HCT116 (cell line): Measurements from ENCODE around the gene SLC24A3.

Experiments used
- EZH2 ChIP-seq: fragments of 200-600 bp; sonication (generic); IDR thresholded peaks from 2 replicates; pipeline ENCODE4 v1.6.1; 2017; ENCODE audit warnings: antibody characterized with exemption, mixed run types
- JUND ChIP-seq: IDR thresholded peaks from 2 replicates; pipeline ENCODE4 v1.6.1; 2012
- POLR2A ChIP-seq: IDR thresholded peaks from 2 replicates; pipeline ENCODE4 v1.7.0; 2011; ENCODE audit warnings: borderline replicate concordance; ENCODE audit not compliant: insufficient read depth, insufficient read length; ENCODE audit errors: extremely low read depth
- POLR2AphosphoS5 ChIP-seq: IDR thresholded peaks from 2 replicates; pipeline ENCODE4 v1.6.1; 2011; ENCODE audit warnings: mild to moderate bottlenecking, low read depth, low read length, moderate library complexity
- RAD21 ChIP-seq: IDR thresholded peaks from 2 replicates; pipeline ENCODE4 v1.6.1; 2012; ENCODE audit warnings: low read depth, mild to moderate bottlenecking
- TCF7L2 ChIP-seq: IDR thresholded peaks from 2 replicates; pipeline ENCODE4 v1.7.0; 2011; ENCODE audit warnings: borderline replicate concordance, inconsistent platforms; ENCODE audit not compliant: insufficient read depth, insufficient read length; ENCODE audit errors: extremely low read depth
- TF ChIP-seq, protein P1 (sequence below), 3 experiments: fragments of 200-600 bp in 1 of 3; sonication (generic) in 1 of 3; IDR thresholded peaks in 2 of 3; conservative IDR thresholded peaks in 1 of 3; 2 replicates each; pipeline ENCODE4 v1.5.1; 2012 to 2017; ENCODE audit warnings: low read depth in 2 of 3, low read length in 2 of 3, antibody characterized with exemption in 1 of 3, borderline replicate concordance in 1 of 3, control low read depth in 1 of 3, mild to moderate bottlenecking in 1 of 3, mixed read lengths in 1 of 3, mixed run types in 1 of 3, moderate library complexity in 1 of 3; ENCODE audit not compliant: insufficient read depth in 1 of 3
- TF ChIP-seq, protein P2 (sequence below): IDR thresholded peaks from 2 replicates; pipeline ENCODE4 v1.6.1; 2012
- TF ChIP-seq, protein P3 (sequence below): IDR thresholded peaks from 2 replicates; pipeline ENCODE4 v1.6.1; 2011; ENCODE audit warnings: mild to moderate bottlenecking, low read length, moderate library complexity; ENCODE audit not compliant: insufficient replicate concordance; ENCODE audit errors: extremely low read depth
- TF ChIP-seq, protein P4 (sequence below): IDR thresholded peaks from 2 replicates; pipeline ENCODE4 v1.6.1; 2012
- TF ChIP-seq, protein P5 (sequence below): IDR thresholded peaks from 2 replicates; pipeline ENCODE4 v1.6.1; 2012; ENCODE audit warnings: low read depth

DNA sequence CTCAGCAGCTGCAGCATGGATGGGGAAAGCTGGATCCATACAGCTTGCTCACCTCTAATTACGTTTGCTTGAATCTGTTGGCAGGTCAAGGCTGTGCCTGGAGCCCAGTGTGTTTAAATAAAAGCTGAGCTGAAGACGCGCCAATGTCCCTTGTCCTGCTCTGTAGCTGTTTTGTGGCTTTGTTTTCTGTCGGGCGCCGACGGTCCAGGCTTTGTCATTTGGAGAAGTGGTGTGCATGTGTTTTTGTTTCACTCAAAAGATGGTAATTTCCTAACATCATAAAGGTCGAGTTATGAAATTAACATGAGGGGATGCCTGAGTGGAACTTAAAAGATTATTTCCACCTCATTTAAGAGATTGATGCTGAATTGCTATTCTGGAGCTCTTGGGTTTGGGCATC is 107.6 kb downstream of the SLC24A3 start:
- TF ChIP-seq, protein P1, sequence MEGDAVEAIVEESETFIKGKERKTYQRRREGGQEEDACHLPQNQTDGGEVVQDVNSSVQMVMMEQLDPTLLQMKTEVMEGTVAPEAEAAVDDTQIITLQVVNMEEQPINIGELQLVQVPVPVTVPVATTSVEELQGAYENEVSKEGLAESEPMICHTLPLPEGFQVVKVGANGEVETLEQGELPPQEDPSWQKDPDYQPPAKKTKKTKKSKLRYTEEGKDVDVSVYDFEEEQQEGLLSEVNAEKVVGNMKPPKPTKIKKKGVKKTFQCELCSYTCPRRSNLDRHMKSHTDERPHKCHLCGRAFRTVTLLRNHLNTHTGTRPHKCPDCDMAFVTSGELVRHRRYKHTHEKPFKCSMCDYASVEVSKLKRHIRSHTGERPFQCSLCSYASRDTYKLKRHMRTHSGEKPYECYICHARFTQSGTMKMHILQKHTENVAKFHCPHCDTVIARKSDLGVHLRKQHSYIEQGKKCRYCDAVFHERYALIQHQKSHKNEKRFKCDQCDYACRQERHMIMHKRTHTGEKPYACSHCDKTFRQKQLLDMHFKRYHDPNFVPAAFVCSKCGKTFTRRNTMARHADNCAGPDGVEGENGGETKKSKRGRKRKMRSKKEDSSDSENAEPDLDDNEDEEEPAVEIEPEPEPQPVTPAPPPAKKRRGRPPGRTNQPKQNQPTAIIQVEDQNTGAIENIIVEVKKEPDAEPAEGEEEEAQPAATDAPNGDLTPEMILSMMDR (IDR thresholded peaks at IDR 0.05 in 2 of 3, conservative IDR thresholded peaks at IDR 0.05 in 1 of 3; ENCODE audit: borderline replicate concordance in 1 of 3, insufficient read depth in 1 of 3, low read depth in 2 of 3, low read length in 2 of 3): no peak
- TF ChIP-seq, protein P2, sequence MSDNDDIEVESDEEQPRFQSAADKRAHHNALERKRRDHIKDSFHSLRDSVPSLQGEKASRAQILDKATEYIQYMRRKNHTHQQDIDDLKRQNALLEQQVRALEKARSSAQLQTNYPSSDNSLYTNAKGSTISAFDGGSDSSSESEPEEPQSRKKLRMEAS: no peak
- TF ChIP-seq EZH2 (no peak), POLR2A (no peak), JUND (no peak), POLR2AphosphoS5 (no peak), RAD21 (no peak), TCF7L2 (no peak)
- TF ChIP-seq, protein P3, sequence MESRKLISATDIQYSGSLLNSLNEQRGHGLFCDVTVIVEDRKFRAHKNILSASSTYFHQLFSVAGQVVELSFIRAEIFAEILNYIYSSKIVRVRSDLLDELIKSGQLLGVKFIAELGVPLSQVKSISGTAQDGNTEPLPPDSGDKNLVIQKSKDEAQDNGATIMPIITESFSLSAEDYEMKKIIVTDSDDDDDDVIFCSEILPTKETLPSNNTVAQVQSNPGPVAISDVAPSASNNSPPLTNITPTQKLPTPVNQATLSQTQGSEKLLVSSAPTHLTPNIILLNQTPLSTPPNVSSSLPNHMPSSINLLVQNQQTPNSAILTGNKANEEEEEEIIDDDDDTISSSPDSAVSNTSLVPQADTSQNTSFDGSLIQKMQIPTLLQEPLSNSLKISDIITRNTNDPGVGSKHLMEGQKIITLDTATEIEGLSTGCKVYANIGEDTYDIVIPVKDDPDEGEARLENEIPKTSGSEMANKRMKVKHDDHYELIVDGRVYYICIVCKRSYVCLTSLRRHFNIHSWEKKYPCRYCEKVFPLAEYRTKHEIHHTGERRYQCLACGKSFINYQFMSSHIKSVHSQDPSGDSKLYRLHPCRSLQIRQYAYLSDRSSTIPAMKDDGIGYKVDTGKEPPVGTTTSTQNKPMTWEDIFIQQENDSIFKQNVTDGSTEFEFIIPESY: no peak
- TF ChIP-seq, protein P4, sequence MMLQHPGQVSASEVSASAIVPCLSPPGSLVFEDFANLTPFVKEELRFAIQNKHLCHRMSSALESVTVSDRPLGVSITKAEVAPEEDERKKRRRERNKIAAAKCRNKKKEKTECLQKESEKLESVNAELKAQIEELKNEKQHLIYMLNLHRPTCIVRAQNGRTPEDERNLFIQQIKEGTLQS: no peak
- TF ChIP-seq, protein P5, sequence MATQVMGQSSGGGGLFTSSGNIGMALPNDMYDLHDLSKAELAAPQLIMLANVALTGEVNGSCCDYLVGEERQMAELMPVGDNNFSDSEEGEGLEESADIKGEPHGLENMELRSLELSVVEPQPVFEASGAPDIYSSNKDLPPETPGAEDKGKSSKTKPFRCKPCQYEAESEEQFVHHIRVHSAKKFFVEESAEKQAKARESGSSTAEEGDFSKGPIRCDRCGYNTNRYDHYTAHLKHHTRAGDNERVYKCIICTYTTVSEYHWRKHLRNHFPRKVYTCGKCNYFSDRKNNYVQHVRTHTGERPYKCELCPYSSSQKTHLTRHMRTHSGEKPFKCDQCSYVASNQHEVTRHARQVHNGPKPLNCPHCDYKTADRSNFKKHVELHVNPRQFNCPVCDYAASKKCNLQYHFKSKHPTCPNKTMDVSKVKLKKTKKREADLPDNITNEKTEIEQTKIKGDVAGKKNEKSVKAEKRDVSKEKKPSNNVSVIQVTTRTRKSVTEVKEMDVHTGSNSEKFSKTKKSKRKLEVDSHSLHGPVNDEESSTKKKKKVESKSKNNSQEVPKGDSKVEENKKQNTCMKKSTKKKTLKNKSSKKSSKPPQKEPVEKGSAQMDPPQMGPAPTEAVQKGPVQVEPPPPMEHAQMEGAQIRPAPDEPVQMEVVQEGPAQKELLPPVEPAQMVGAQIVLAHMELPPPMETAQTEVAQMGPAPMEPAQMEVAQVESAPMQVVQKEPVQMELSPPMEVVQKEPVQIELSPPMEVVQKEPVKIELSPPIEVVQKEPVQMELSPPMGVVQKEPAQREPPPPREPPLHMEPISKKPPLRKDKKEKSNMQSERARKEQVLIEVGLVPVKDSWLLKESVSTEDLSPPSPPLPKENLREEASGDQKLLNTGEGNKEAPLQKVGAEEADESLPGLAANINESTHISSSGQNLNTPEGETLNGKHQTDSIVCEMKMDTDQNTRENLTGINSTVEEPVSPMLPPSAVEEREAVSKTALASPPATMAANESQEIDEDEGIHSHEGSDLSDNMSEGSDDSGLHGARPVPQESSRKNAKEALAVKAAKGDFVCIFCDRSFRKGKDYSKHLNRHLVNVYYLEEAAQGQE: no peak
